Endothelial cell (in vitro differentiated cells): ENCODE results near the gene MIF4GD. TPM values are rescaled to one million over a fixed set of nuclear protein-coding genes. Genes with fewer than 3 reads are reported as not detected.
A peak's percentile ranks its signal among the peaks of the same experiment; 100 is the strongest.
"Not testable (repeated sequence)": the region's sequence is repeated elsewhere in the genome, so short reads cannot be mapped to it uniquely, and the experiment has no call there.

Experiments used
- DNase-seq: peaks from one replicate; pipeline ENCODE4 v3.0.0; 2021; ENCODE audit warnings: low spot score
- H3K27ac Mint-ChIP-seq: one replicate; pipeline ENCODE4 v1.8.0; 2021; ENCODE audit warnings: mixed read lengths, inconsistent platforms; ENCODE audit not compliant: unreplicated experiment
- H3K27me3 Mint-ChIP-seq: one replicate; pipeline ENCODE4 v1.8.0; 2021; ENCODE audit warnings: mild to moderate bottlenecking, moderate library complexity, mixed read lengths, inconsistent platforms; ENCODE audit not compliant: unreplicated experiment
- H3K36me3 Mint-ChIP-seq: one replicate; pipeline ENCODE4 v1.8.0; 2021; ENCODE audit warnings: mild to moderate bottlenecking, low read depth, mixed read lengths, inconsistent platforms; ENCODE audit not compliant: unreplicated experiment
- H3K4me1 Mint-ChIP-seq: one replicate; pipeline ENCODE4 v1.8.0; 2021; ENCODE audit warnings: mild to moderate bottlenecking, mixed read lengths, inconsistent platforms; ENCODE audit not compliant: unreplicated experiment
- H3K4me3 Mint-ChIP-seq: one replicate; pipeline ENCODE4 v1.8.0; 2021; ENCODE audit warnings: mild to moderate bottlenecking, mixed read lengths, inconsistent platforms; ENCODE audit not compliant: unreplicated experiment
- H3K9me3 Mint-ChIP-seq: one replicate; pipeline ENCODE4 v1.8.0; 2021; ENCODE audit warnings: mixed read lengths, inconsistent platforms; ENCODE audit not compliant: unreplicated experiment
- CTCF ChIP-seq: fragments of 200-600 bp; sonication (generic); IDR thresholded peaks from one replicate; pipeline ENCODE4 v1.5.0; 2021; ENCODE audit warnings: antibody characterized with exemption; ENCODE audit not compliant: unreplicated experiment
- total RNA-seq: library from RNA; stranded (reverse); fragmentation: NEBNext Ultra II Directional; extraction: Animal tissue kit (Norgen Biotek cat#: 25700); gene quantifications from one replicate; pipeline ENCODE4 v1.2.1, GENCODE V29; 2021; ENCODE audit not compliant: unreplicated experiment

The MIF4GD gene
- total RNA-seq, 1 donor from 2014 or later: 15.7 TPM

DNA sequence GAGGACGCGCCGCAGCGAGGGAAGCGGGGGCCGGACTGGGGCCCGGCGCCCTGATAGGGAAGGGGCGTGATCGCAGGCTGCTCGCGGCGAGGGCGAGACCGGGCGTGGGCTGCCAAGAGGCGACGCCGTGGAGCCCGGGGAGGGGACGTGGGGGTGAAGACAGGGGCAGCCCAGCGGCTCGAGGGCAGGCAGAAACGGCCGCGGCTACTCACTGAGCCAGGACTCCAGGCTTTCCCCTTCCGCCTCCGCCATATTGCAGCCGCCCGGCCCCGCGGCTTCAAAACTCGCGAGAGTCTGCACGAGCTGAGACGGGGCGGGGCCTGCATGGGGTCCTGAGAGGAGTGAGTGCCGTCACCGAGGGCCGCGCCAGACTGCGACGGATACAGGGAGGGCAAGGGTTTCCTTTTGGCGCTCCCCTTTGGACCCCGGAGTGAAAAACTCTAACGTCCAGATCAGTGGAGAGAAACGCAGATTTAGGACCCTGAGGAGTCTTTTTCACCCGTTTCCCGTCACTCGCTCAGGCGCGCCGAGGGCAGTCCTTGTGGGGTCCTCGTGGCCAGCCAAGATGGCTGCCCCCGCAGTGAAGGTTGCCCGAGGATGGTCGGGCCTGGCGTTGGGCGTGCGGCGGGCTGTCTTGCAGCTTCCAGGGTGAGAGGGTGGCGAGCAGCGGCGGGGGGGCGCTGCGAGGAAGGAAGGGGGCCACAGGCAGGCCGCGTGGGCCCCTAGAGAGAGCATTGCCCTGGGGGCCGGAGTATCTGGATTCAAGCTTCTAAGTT is 9.5 kb downstream of the MIF4GD start, which contains the start of the genes GGA3 and MRPS7:
Gene GGA3, minus strand, starts transcription at position 271 of the 776 bp plus-strand sequence. Its CDS starts 19 bp downstream, at position 252.
Gene MRPS7, plus strand, starts transcription at position 544 of the 776 bp plus-strand sequence. Its CDS starts 22 bp downstream, at position 566.
- peak within 1 kb of the TSS; percentile 99 for H3K27ac Mint-ChIP-seq
- H3K4me3 Mint-ChIP-seq: peak within 1 kb of the TSS; percentile 98
- peaks cover 6% of the 10 kb centered on the region for H3K36me3 Mint-ChIP-seq
- peaks cover 15% of the 10 kb centered on the region for H3K27me3 Mint-ChIP-seq
- peaks cover 56% of the 10 kb centered on the region for H3K4me1 Mint-ChIP-seq
- H3K9me3 Mint-ChIP-seq: no peaks in the 10 kb centered on the region
- peak; percentile 96 for DNase-seq
- no peak for TF ChIP-seq CTCF

GRCh38 chr17:75260641-75261335 is 10.2 kb downstream of the MIF4GD start:
- H3K9me3 Mint-ChIP-seq: no peaks in the 10 kb centered on the region
- H3K27ac Mint-ChIP-seq: peak overlapping the region; percentile 99
- no peaks in the 10 kb centered on the region for H3K36me3 Mint-ChIP-seq
- no peak for TF ChIP-seq CTCF
- peak overlapping the region; percentile 98 for H3K4me3 Mint-ChIP-seq
- no peak for DNase-seq
- peaks cover 56% of the 10 kb centered on the region for H3K4me1 Mint-ChIP-seq
- peaks cover 15% of the 10 kb centered on the region for H3K27me3 Mint-ChIP-seq

- H3K4me3 Mint-ChIP-seq, H3K9me3 Mint-ChIP-seq, DNase-seq, H3K36me3 Mint-ChIP-seq: not testable (repeated sequence)
- peaks cover 12% of the 10 kb centered on the region for H3K27me3 Mint-ChIP-seq
- H3K27ac Mint-ChIP-seq: peak overlapping the region; percentile 75
- H3K4me1 Mint-ChIP-seq: peaks cover 47% of the 10 kb centered on the region
Measured at GRCh38 chr17:75257228-75257627, 13.8 kb downstream of the MIF4GD start.

DNA sequence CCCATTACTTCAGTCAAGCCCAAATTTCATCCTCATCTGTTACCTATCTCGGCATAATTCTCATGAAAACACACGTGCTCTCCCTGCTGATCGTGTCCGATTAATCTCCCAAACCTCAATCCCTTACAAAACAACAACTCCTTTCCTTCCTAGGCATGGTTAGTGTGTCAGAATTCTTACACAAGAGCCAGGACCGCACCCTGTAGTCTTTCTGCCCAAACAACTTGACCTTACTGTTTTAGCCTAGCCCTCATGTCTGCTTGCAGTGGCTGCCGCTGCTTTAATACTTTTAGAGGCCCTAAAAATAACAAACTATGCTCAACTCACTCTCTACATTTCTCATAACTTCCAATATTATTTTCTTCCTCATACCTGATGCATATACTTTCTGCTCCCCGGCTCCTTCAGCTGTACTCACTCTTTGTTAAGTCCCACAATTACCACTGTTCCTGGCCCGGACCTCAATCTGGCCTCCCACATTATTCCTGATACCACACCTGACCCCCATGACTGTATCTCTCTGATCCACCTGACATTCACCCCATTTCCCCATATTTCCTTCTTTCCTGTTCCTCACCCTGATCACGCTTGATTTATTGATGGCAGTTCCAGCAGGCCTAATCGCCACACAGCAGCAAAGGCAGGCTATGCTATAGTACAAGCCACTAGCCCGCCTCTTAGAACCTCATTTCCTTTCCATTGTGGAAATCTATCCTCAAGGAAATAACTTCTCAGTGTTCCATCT is 14.9 kb downstream of the MIF4GD start:
- H3K4me1 Mint-ChIP-seq: peaks cover 45% of the 10 kb centered on the region
- H3K4me3 Mint-ChIP-seq: peak overlapping the region; percentile 26

DNA sequence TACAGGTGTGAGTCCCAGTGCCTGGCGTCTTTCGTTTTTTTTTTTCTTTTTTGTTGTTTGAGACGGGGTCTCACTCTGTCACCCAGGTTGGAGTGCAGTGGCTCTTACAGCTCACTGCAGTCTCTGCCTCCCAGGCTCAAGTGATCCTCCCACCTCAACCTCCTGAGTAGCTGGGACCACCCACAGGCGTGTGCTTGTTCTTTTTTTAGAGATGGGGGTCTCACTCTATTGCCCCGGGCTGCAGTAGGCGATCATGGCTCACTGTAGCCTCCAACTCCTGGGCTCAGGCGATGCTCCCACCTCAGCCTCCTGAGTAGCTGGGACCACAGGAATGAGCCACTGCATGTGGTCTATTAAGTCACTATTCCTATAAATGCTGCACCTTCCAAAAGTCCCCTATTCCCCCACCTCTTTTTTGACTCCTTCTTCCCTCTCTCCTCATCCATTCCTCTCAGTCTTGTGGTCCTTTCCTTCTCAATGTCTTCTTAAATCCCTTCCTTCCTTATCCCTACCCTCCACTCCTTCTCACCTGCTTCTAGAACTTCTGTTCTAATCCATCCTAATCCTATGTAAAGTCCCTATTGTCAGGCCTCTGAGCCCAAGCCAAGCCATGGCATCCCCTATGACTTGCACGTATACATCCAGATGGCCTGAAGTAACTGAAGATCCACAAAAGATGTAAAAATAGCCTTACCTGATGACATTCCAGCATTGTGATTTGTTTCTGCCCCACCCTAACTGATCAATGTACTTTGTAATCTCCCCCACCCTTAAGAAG is 18.8 kb downstream of the MIF4GD start:
- TF ChIP-seq CTCF: no peak
- H3K27me3 Mint-ChIP-seq: peaks cover 2% of the 10 kb centered on the region
- H3K4me3 Mint-ChIP-seq: no peak overlapping the region
- no peaks in the 10 kb centered on the region for H3K9me3 Mint-ChIP-seq
- DNase-seq: no peak
- H3K4me1 Mint-ChIP-seq: peaks cover 28% of the 10 kb centered on the region
- peaks cover 6% of the 10 kb centered on the region for H3K36me3 Mint-ChIP-seq
- no peak overlapping the region for H3K27ac Mint-ChIP-seq

More for the DNA sequence above, 14.9 kb downstream of the MIF4GD start:
- not testable (repeated sequence) for H3K9me3 Mint-ChIP-seq, H3K36me3 Mint-ChIP-seq, DNase-seq
- Mint-ChIP-seq H3K27ac (peak overlapping the region; percentile 88), H3K27me3 (peaks cover 12% of the 10 kb centered on the region)
